GM19324 (cell line): ENCODE measurements around the gene NUP205.
"Not testable (repeated sequence)": the region's sequence is repeated elsewhere in the genome, so short reads cannot be mapped to it uniquely, and the experiment has no call there.

Experiments
- ATAC-seq: cut with Tn5 transposase; IDR thresholded peaks from one replicate; pipeline ENCODE4 v1.9.1; 2021; ENCODE audit warnings: mild to moderate bottlenecking, moderate library complexity; ENCODE audit not compliant: unreplicated experiment, low FRiP score

NUP205 gene

GRCh38 chr7:135665042-135665441 lies 107.3 kb downstream of the NUP205 start:
- ATAC-seq: no peak

GRCh38 chr7:135666156-135666555 lies 108.4 kb downstream of the NUP205 start:
- ATAC-seq: no peak

GRCh38 chr7:135666846-135667245 lies 109.1 kb downstream of the NUP205 start:
- ATAC-seq: no peak

- not testable (repeated sequence) for ATAC-seq
Measured at GRCh38 chr7:135667626-135668025, 109.9 kb downstream of the NUP205 start.

- ATAC-seq: not testable (repeated sequence)
Measured at GRCh38 chr7:135668852-135669395, 111.2 kb downstream of the NUP205 start.

GRCh38 chr7:135669774-135670173 lies 112.1 kb downstream of the NUP205 start:
- ATAC-seq: no peak

GRCh38 chr7:135670179-135670578 lies 112.5 kb downstream of the NUP205 start:
- ATAC-seq: no peak

GRCh38 chr7:135672560-135673359 lies 115.0 kb downstream of the NUP205 start:
- no peak for ATAC-seq

GRCh38 chr7:135673360-135673706 lies 115.6 kb downstream of the NUP205 start:
- no peak for ATAC-seq

GRCh38 chr7:135678612-135679575 lies 121.2 kb downstream of the NUP205 start:
- no peak for ATAC-seq

GRCh38 chr7:135681762-135682161 lies 124.0 kb downstream of the NUP205 start:
- ATAC-seq: no peak

- no peak for ATAC-seq
Measured at GRCh38 chr7:135682191-135682590, 124.5 kb downstream of the NUP205 start.

- ATAC-seq: no peak
Measured at GRCh38 chr7:135683609-135684008, 125.9 kb downstream of the NUP205 start.

GRCh38 chr7:135684136-135684535 lies 126.4 kb downstream of the NUP205 start:
- no peak for ATAC-seq

- ATAC-seq: no peak
Measured at GRCh38 chr7:135684699-135685098, 127.0 kb downstream of the NUP205 start.

GRCh38 chr7:135685306-135686084 lies 127.8 kb downstream of the NUP205 start:
- ATAC-seq: no peak

- ATAC-seq: no peak
Measured at GRCh38 chr7:135687466-135687865, 129.7 kb downstream of the NUP205 start.

- ATAC-seq: no peak
Measured at GRCh38 chr7:135690566-135690965, 132.8 kb downstream of the NUP205 start.

GRCh38 chr7:135692055-135692454 lies 134.3 kb downstream of the NUP205 start:
- ATAC-seq: no peak

- not testable (repeated sequence) for ATAC-seq
Measured at GRCh38 chr7:135692606-135693005, 134.9 kb downstream of the NUP205 start.
